ENCODE data around the gene ACAD8.

DNA sequence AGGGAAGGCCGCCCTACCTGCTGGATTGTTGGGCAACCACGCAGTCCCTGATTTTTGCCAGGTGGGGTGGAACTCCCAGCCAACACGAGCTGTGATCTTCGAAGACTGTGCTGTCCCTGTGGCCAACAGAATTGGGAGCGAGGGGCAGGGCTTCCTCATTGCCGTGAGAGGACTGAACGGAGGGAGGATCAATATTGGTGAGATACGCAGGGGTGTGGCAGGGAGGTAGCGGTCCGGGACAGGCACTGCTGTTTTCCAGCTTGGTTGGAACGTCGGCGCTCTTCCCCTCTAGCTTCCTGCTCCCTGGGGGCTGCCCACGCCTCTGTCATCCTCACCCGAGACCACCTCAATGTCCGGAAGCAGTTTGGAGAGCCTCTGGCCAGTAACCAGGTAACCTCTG lies 7.6 kb downstream of the ACAD8 start:
- TF ChIP-seq CTCF (IDR thresholded peaks at IDR 0.05; ENCODE audit: control extremely low read depth in 1 of 3, insufficient read depth in 1 of 3, low read depth in 1 of 3, low read length in 3 of 3) (no peak), EP300 (IDR thresholded peaks at IDR 0.05; ENCODE audit: borderline replicate concordance in 1 of 2, low read depth in 2 of 2, low read length in 2 of 2) (no peak), RFX5 (IDR thresholded peaks at IDR 0.05; ENCODE audit: borderline replicate concordance, low read depth, low read length) (no peak), POLR2A (IDR thresholded peaks at IDR 0.05; ENCODE audit: control extremely low read depth in 1 of 2, low read depth in 2 of 2, low read length in 2 of 2) (no peak; a peak in 1 of 3 replicates)

Data from H1 (cell line).